Epidermal melanocyte (primary cell): ENCODE results near the gene BAIAP2L2.
"Not testable (repeated sequence)": the region's sequence is repeated elsewhere in the genome, so short reads cannot be mapped to it uniquely, and the experiment has no call there.

Source experiments
- DNase-seq: peaks from one replicate; pipeline ENCODE4 v3.0.0; 2011; ENCODE audit warnings: low spot score; ENCODE audit not compliant: insufficient read length

Gene BAIAP2L2

DNA sequence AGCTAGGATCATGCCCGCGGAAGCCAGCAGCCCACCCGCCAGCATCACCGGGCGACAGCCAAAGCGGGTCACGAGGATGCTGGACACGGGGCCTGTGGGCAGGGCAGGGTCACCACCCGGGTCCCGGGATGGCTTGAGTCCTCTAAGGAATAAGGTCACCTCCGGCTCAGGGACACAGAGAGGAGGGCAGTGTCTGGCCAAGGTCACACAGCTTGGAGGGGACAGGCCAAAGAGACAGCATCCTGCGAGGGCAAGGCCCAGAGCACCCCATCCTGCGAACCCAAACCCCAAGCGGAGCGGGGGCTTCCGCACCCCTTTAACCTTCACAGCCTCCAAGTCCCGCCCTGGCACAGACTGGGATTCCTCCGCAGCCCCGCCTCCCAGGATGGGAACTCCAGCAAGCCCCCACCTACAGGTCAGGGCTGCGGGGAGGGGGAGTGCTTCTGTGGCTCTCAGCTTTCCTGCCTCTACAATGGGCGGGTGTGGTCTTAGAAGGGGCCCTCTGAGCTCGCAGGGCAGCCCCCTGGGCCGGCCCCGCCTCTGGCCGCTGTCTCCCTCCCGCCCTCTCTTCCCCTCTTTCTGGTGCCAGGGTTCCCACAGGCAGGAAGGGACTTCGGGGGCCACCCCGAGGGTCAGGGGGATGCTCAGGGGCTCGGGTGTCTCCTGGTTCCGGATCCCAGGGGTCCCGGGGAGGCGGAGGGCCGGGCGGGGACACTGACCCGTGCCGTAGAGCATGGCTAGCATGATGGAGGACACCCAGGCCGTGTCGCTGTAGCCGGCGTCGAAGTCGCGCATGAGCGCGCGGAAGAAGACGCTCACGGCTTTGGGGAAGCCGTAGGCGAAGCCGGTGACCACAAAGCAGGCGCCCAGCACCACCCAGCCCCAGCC, 28.3 kb downstream of the BAIAP2L2 start:
- no peak for DNase-seq

DNA sequence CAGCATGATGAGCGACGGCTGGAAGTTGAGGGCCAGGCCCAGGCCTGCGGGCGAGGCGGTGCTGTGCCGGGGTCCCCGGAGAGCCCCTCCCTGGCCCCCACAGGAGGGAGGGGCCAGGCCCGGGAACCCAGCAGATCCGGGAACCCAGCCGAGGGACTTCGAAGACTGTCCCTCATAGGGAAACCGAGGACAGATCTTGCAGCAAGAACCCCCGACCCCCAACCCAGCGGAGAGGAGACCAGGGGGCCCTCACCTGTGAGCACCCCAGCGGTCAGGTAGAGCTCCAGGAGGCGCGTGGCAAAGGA, 28.9 kb downstream of the BAIAP2L2 start:
- no peak for DNase-seq

DNA sequence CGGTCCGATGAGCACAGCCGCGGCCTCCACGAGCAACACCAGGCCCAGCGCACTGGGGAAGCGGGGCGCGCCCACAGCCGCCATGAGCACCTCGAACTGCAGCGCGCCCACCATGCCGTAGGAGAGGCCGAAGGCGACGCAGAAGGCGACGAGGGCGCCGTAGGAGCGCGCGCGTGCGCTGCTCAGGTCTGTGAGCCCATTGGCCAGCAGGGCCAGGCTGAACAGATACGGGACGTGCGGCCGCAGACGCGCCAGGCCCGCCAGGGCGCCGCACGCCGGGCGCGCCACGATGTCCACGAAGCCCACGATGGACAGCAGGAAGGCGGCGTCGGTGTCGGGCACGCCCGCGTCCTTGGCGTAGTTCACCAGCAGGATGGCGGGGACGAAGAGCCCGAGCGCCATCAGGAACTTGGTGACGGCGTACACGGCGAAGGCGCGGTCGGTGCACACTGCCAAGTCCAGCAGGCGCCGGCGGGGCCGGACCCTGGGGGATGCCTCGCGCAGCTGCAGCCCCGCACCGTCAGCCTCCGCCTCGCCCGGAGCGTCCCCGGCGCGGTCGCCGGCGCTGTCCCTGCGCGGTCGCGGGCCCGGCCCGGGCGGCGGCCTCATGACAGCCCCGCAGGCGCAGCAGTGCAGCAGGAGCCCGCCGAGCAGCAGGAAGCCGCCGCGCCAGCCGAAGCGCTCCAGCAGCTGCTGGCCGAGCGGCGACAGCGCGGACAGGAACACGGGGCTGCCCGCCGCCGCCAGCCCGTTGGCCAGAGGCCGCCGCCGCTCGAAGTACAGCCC, 29.4 kb downstream of the BAIAP2L2 start:
- no peak for DNase-seq

DNA sequence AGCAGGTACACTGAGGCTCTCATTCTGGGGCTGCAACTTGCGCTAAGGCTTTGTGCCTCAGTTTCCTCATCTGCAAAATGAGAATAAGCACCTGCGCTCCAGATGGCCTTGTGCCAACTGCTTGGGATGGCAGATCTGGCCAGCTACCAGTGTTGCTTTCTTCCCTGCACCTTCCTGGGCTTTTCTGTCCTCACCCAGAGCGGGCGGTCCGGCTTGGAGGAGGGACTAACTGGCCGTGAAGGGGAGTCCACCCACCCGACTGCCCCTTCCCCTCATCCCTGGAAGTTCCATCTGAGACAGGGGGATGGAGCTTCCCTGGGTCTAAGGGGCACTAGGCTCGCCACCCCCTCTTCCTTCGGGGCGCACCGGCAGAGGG, 30.0 kb downstream of the BAIAP2L2 start:
- DNase-seq, result no peak

DNA sequence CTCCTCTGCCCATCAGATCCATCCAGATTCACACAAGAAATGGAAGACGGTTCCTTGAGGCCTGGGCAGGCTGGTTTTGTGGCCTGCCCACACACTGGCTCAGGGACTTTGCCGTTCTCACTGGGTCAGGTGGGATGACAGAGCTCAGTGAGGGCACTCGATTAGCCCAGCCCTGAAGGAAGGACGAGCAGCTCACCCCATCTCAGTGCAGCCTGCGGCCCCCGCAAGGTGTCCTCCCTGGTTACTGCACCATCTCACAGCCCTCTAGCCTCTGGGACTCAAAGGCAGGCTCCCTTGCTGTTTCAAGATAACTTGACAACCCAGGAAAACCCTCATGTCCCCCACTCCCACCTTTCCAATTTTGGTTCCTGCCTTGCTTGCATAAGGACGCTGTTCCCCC, 30.7 kb downstream of the BAIAP2L2 start:
- no peak for DNase-seq

DNA sequence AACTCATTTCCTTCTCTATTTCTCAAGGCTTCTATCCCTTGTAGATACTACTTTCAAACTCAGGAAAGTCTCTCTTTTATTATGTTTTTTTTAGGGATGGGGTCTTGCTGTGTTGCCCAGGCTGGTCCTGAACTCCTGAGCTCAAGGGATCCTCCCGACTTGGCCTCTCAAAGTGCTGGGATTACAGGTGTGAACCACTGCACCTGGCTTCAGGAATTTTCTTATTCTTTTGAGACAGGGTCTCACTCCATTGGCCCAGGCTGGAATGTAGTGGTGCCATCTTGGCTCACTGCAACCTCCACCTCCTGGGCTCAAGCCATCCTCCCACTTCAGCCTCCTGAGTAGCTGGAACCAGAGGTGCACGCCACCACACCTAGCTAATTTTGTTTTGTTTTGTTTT, 31.3 kb downstream of the BAIAP2L2 start:
- DNase-seq, result not testable (repeated sequence)

DNA sequence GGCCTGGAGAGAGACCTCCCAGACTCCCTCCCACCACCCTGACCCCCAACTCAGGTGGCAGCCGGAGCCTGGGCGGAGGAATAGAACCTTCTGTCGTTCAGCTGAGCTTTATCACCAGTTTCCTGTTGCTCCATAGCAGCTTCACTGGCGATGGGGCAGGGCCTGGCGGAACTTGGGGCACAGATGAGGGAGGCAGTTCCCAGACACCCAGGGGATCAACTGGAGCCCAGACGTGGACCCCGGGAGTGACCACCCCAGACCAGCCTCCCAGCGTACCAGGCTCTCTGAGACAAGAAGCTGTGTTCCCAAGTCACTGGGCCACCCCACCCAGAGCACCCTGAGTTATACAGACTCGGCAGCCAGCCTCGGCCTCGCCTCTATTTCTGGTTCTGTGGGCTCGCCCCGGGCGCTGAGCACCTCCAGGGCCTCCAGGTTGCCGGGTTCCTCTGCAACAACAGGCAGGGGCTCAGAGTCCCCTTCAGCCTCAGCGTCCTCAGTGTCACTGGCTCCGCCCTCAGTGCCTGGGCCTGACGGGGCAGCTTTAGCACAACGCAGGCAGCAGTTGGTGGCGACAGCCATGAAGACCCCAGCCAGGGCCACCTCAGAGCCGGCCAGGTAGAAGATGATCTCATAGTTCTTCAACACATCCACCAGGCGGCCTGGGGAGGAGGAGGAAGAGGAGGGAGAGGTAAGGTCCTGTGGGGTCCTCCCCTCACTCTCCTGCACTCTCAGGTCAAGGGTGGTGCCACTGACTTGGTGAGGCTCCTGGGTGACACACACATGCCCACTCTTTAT, 32.2 kb downstream of the BAIAP2L2 start:
- no peak for DNase-seq

DNA sequence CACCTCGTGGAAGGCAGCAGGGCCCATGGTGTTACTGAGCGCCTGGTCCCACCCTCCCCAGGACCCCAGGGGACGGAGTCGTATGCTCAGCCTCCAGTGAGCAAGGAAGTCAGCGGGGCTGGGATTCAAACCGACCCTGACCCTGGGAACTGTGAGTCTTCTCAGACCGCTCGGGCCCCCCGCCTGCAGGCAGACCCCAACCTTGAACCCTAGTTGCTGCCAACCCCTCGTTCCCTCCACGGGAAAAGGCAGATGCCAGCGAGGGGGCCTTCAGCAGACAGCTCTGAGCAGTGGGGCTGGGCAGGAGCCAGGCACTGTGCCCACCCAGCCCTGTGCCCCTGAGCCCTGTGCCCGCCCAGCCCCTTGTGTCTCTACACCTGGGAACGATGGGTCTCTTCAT, 32.9 kb downstream of the BAIAP2L2 start:
- no peak for DNase-seq

DNA sequence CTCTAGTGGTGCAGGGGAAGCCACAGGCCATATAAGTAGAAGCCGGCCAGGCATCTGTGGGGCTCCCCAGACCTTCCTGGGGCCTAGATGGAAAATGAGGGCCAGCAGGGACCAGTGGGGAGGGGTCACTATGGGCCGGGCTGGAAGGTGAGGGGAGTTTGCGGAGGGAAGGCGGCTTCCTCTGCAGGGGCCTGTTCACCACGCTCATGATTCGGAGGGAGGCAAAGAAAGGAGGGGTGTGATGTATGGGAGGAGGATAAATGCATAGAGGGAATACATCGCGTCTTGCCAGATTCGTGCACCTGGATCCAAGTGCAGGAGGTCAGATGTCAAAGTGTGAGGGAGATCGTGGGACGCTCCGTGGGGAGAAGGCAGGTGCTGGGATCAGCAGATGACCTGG, 33.4 kb downstream of the BAIAP2L2 start:
- no peak for DNase-seq

DNA sequence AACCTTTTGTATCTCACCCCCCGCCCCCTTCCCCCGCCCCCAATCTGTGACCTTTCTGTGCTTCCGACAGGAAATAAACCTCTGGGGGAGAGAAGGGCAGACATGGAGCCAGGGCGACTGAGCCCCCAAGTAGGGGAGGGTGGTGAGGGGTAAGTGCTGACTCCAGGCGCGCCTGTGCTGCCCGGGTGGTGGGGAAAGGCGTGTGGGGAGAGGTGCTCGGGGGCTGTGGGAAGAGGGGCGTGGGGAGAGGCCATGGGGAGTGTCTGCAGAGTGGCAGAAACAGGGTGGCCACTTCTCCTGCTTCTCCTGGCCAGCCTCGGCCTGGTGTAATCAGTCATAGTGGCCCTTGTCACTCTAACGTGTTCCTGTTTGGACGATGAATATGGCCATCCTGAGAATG, 34.5 kb downstream of the BAIAP2L2 start:
- no peak for DNase-seq

DNA sequence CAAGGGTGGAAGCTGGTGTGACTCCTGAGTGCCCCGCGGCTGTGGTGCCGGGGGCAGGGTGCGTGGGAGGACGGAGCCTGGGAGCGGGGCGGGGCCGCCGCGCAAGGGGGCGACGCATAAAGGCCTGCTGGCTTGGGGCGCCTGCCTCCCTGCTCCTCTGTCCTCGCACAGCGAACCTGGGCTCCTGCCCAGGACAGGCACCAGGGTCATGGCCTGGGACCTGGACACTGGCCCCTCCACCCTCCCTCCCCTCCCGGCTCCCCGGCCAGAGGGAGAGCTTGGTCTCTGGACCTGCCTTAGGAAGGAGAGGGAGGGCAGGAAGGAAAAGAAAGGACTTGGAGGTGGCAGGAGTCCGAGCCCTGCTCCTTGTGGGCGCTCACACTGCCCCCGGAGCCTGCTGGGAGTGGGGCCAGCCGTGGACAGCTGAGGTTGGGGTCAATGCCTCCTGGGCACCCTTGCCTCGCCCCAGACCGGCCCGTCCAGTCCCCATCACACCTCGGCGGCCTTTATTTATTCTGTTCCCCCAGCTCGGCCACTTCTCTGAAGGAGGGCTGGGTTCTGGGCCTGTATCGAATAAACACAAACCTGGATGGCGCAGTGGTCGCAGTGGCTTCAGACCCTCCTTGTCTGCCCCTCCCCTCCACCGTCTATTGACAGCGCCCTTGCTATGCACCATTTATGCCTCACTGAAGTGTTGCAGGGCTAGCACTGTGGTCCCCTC, 35.2 kb downstream of the BAIAP2L2 start:
- DNase-seq, result no peak

DNA sequence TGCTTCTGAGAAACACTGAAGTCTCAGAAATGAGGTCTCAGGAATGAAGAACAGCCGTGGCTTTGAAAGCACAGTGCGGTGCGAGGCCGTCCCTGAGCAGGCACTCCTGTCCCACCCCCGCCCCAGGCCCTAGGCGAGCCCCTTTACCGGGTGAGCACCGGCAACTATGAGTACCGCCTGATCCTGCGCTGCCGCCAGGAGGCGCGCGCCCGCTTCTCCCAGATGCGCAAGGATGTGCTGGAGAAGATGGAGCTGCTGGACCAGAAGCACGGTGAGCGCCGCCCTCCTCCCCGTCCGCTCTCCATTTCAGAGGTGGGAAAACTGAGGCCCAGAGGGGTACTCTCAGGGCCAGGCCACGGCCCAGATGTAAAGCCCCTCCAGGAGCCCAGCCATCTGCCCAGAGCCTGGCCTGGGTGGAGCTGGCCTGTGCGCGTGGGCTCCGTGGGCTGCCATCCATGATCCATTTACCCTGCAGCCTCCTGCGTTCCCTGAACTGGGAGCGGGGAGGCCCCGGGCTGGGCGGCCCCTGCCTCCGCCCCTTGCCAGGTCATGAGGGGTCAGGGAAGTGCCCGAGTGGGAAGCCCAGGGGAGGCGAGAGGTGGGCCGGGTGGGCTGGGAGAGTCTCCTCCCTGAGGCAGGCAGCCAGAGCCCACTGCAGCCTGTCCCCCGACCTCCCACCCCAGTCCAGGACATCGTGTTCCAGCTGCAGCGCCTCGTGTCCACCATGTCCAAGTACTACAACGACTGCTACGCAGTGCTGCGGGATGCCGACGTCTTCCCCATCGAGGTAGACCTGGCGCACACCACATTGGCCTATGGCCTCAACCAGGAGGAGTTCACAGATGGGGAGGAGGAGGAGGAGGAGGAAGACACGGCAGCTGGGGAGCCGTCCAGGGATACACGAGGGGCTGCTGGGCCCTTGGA, 36.0 kb downstream of the BAIAP2L2 start:
- no peak for DNase-seq

DNA sequence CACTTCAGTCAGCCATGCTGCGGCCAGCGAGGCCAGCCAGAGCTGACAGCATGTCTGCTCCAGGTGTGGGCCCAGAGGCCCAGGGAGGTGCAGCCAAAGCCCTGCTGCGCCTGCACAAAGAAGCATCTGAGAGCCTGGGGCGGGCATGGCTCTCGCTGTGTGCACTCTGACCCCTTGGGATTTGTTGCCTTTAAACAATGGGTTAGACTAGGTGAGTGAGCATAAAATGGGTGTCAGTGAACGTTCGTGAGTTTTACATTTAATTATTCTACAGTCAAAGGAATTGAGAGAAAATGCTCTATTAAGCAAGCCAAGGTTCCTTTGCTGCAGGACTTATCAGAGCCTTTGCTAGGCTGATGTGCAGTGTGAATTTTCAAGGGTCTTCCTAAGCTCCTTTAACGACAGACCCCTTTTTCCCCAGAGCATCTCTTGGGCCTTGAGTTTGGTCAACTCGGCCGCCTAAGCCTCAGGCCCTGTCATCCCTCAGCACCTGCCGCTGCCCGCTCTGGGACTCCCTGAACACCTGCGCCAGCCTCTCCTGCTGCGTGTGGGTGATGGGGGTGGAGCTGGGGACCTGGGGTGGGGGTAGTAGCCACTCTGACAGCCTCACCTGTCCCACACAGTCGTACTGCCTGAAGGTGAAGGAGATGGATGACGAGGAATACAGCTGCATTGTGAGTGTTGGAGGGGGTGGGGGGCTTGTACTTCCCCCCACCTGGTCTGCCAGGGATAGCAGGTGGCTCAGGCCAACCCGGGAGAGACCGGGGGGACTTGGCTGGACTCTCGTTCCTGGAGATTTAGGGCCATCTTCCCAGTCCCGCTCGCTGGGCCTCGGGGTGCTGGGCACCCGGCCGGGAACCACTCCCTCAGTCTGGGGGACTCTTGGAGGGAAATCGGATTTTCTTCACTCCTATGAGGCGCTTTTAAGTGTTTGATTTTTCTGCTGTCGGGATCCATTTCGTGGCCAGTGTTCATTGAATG, 37.0 kb downstream of the BAIAP2L2 start:
- no peak for DNase-seq

DNA sequence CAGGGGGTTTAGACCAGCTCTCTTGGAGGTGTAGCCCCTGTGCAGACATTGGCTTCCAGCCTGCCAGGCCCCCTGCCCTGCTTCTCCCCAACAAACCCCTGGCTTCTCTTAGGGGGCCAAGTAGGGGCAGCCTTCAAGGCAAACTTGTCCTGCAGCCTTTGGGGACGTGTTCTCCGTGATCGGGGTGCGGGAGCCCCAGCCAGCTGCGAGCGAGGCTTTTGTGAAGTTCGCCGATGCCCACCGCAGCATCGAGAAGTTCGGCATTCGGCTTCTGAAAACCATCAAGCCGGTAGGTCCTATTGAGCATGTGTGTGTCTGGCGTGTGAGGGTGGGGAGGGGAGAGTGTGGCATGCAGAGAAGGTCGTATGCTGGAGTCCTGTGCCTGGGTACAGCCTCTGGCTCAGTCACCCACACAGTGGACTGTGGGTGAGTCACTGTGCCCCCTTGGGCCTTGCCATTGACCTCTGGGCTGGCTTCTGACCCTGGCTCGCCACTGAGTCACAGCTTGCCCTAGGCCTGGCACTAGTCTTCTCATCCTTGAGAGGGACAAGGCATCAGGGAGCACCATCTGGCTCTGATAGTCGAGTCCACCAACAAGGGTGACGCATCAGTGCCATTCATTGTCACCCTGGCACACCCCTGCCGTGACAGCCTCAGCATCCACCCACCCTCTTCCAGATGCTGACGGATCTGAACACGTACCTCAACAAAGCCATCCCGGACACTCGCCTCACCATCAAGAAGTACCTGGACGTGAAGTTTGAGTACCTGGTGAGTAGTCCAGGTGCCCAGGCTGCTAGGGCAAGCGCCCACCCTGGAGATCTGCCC, 37.9 kb downstream of the BAIAP2L2 start:
- no peak for DNase-seq

DNA sequence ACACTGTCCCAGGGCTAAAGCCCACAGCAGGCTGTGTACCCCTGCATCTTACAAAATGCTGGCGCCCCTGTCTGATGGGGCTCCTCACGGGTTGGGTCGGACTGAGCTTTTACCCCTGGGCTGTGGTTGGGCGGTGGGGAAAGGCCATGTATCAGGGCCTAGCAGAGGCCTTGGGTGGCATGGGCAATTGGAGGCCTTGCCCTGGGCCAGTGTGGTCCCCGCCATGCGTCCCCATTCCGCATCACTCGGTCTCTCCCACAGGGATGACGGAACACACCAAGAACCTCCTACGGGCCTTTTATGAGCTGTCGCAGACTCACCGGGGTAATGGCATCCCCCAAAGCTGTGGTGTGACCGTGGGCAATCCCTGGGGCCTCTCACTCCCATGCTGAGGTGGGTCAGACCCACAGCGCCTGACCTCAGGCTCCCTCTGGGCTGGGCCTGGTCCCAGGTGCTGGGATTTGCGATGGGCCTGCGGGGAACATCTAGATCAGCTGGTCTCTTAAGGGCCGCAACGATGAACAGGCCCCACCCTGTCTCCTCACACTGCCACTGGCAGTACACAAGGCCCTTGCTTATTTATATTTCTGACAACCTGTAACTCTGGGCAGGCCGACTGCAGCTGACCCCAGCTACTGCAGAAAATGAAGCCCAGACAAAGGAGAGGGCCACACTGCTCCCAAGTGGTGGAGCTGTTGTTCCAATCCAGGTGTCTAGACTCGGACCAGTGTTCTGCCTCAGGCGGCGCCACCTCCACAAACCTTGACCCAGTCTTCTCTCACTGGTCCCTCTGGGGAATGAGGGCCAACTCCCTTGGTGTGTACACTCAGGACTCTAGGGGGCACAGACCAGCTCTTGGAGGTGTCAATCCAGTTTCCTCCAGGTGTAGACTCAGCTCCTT, 38.8 kb downstream of the BAIAP2L2 start:
- DNase-seq, result no peak

DNA sequence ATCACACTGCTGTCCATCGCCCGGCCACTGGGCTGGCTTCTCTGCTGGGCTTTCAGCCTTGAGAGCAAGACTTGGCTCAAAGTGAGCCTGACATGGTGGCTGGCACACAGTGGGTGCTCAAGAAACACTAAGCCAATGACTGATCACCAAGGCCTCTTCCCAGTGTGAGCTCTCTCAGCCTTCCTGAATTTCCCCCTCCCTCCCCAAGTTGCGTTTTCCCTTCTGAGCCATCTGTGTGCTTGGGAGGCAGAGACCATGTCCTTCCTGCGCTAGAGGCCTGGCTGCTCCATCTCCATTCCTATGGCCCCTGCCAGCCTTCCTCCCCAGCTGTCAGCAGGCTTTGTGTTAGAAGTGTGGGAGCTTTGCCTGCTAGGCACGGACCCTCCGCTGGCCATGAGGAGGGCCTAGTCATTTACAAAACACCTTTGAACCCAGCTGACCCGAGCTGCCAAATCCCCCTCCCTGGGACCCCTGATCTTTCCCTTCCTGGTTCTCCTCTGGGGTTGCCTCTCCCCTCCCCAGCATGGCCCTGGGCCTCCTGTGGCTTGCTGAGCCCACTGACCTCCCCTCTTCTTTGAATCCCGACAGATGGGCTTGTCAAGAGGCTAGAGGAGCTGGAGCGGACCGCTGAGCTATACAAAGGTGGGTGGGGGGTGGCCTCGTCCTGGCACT, 40.1 kb downstream of the BAIAP2L2 start:
- DNase-seq, result no peak
